GM18517 (cell line): ENCODE data around the gene PLA2G5.

Experiments used
- ATAC-seq: cut with Tn5 transposase; IDR thresholded peaks from one replicate; pipeline ENCODE4 v1.9.1; 2021; ENCODE audit warnings: mild to moderate bottlenecking, moderate library complexity; ENCODE audit not compliant: unreplicated experiment

PLA2G5 gene

DNA sequence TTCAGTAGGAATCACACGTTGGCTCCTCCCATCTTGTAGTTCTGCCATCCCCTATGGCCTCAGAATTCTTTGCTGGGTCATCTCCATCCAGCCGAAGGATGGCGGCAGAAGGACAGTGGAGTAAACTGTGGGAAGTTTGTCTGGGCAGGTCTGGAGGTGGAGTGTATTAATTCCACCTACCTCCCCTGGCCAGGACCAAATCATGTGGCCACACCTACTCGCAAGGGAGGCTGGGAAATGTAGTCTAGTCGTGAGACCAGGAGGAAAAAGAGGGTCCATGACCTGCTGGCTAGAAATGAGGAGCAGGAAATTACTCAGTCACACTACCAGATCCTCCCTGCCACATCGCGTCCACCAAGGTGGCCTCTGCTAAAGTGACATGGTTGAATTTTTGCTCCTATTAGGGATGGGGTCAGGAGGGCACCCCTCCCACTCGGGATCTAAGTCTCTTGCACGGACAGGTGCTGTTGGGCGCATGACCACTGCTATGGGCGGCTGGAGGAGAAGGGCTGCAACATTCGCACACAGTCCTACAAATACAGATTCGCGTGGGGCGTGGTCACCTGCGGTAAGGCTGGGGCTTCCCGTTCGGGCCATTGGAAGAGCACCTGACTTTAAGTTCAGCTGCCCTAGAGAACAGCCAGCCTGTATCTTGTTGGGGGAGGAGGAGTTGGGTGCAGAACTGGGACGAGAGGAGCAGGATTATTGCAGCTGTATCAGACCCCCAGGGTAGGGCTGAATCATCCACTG, 19.5 kb downstream of the PLA2G5 start:
- no peak for ATAC-seq

DNA sequence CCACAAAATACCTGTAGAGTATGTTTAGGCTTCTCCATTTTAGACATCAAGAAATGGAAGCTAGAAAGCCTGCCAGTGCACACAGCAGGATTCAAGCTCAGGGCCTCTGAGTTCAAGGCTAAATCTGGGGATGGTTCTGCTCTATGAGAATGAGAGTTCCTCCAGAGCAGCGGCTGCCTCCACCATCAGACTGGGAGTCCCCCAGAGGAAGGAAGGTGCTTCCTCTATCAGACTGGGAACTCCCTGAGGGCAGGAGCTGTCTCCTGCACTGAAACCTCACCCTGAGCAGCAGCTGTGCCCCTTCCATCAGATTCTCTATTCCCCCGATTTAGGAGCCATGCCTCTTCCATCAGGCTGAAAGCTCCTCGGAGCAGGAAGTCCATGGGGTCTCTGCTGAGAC, 20.1 kb downstream of the PLA2G5 start:
- ATAC-seq: no peak

DNA sequence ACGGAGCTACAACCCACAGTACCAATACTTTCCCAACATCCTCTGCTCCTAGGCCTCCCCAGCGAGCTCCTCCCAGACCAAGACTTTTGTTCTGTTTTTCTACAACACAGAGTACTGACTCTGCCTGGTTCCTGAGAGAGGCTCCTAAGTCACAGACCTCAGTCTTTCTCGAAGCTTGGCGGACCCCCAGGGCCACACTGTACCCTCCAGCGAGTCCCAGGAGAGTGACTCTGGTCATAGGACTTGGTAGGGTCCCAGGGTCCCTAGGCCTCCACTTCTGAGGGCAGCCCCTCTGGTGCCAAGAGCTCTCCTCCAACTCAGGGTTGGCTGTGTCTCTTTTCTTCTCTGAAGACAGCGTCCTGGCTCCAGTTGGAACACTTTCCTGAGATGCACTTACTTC, 20.6 kb downstream of the PLA2G5 start:
- ATAC-seq: no peak

DNA sequence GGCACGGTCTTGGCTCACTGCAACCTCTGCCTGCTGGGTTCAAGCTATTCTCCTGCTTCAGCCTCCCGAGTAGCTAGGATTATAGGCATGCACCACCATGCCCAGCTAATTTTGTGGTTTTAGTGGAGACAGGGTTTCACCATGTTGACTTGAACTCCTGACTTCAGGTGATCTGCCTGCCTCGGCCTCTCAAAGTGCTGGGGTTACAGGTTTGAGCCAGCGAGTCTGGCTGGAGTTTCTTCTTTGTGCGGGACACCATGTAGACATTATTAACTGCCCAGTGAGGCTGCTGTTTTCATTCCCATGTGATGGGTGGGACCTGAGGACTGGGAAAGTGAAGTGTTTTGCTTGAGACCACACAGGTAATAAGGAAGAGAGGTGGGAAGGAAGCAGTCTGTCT, 23.3 kb downstream of the PLA2G5 start:
- ATAC-seq: no peak

DNA sequence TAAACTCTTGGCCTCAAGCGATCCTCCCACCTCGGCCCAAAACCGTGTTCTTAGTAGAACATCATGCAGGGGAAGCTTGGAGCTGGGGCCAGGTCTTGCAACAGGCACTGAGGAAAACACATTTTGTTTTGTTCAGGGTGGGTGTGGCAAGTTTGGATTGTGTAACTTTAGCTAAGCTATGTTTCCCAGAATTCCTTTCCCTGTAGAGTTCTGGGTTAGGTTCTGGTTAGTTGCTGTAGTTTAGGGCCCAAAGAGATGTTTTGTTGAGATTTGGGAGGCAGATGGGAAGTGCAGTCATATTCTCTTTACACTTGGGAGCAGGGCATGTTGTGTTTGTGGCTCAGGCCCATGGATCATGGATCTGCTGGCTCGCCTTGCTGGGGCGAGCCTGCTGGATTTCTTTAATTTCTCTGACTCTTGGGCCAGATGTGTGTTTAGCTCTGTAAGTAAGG, 24.0 kb downstream of the PLA2G5 start:
- ATAC-seq: no peak

DNA sequence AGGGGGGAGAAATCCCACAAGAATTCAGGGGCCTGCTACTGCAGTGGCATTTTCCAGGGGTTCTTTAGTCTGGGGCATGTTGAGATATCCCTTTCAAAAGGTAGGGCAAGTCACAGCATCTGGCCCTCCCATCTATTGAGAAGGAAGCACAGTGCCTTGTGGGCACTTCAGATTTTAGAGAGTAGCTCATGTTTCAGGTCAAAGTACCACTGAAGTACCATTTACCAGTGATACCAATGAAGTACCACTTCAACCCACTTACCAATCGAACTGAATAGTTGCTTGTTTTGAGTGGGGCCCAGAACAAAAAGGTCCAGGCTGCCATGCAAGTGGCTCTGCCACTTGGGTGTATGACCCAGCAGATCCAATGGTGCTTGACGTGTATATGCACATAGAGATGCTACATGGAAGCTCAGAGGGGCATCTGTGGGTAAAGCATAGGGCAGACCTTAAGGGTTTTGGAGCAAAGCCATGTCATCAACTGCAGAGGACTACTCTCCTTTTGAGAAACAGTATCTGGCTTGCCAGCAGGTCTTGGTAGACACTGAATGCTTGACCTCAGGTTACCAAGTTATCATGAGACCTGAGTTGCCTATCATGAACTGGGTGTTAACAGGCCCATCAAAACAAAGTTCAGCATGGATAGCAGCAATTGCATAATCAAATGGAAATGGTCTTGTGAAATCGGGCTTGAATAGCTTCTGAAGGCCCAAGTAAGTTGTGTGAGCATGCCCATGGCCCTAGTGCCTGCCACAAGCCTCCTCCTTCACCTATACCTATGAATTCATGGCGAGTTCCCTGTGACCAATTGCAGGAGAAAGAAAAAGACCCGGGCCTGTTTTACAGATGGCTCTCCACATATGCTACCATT, 25.8 kb downstream of the PLA2G5 start:
- ATAC-seq: no peak

DNA sequence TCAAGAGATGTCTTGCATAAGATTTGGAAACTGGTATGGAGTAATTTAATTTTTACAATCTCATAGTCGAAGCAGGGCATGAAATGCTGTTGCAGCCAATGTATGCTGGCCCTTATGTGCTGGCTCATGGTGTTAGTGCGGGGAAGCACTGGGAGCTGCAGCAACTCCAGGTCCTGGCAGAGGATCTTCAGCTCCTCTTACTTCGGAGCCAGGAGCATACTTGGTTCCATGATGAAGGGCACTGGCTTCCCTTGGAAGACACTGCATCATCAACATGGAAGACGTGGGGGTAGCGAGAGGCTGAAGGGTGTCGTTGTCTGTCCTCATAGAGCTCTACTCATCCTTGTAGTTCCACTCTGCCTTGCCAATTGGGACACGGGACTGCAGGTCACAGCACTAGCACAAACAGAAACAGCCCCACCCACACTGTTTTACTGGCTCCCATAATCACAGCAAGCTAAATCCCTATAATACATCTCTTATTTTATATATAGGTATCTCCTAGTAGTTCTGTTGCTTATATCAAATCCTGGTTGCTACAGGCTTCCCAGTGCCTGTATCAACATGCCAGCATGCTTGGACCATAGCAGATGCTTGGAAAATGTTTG, 26.9 kb downstream of the PLA2G5 start:
- ATAC-seq: no peak

DNA sequence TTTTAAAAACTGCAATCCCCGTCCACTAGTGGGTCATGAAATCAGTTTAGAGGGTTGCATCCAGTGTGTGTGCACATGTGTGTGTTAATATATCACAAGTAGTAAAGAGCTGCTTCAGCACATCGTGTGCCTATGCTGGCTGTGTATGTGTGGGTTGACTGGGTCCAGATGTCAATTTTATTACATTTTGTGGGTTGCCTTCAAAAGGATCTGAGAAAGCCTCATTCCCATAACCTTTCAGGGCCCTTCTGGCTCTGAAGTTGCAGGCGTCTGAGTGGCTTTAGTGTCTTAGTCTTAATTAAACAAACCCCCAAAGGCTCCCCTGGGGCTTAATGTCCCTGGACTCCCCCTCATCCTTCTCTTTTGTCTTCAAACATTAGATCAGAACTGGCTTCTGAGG, 29.5 kb downstream of the PLA2G5 start:
- ATAC-seq: no peak

DNA sequence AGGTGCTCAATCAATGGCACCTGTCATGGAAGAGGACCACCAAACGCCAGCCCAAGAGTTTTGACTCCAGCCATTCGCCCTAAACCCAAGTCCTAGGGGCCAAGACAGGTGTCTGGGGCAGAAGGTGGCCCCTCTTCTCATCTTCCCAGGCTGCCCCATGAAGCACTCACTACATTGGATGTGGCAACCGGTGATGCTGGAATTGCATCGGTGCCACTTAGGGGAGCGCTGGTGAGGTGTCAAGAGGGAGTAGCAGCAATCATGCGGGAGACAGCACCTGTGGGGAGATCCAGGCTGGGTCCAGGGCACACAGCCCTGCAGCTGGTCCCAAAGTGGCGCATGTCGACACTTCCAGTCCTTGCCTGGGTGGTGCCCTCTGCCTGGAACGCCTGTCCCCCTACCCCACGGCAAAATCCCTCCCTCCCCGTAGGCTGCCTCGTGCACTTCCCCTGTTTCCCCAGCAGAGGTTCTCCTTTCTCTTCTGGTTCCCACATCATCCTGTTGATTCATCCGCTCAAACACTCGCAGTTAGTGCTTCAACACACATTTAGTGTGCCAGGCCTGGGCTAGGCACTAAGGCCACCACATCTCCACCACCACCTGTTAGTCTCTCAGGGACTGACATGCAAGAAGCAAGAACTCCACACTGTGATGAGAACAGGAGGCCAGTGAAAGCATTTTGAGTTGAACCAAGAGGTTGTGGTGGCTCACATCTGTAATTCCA, 30.8 kb downstream of the PLA2G5 start:
- ATAC-seq: no peak

DNA sequence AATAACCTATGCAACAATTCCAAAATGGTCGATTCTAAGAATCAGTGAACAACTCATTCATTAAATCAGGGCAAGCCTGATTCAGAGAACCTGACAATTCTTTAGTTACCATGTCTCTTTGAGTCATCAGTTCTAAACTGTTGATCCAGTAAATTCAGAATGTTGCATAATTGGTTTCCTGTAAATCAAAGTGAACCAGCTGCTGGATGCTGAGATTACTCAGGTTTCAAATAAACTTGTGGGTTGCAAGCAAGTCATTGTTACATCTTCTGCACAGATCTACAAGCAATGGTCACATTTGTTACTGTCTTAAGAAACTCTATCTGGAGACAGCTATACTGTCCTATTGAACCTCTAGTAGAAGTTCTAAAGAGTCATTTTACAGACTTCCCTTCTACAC, 32.9 kb downstream of the PLA2G5 start:
- no peak for ATAC-seq

DNA sequence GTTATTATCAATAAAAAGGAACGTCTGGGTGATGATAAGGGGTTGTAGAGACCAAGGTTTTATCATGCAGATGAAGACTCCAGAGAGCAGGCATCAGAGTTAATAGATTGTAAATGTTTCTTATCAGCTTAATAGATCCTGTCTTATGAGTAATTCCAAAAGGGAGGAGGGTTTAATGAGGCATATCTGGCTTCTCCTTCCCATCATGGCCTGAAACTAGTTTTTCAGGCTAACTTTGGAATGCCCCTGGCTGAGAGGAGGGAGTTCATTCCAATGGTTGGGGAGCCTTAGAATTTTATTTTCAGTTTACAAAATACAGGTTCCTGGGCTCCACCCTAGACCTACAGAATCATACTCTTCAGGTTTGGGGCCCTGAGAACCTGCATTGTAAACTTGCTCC, 35.9 kb downstream of the PLA2G5 start:
- no peak for ATAC-seq

DNA sequence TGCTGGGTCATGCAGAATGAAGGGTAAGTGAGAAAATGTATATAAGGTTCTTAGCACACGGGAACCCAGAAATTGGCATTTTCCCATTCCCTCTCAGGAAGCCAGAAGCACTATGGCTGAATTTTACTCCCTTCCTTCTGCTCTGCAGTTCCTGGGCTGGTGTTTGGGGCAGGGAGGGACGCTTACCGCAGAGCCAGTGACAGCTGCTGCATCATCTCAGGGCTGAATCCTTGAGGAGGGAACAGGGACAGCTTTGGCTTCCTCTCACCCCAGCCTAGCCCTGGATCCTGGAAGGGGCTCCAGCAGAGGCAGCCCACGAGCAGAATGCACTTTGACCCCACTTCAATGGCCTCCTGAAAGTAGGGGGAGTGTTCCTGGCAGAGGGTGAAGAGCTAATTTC, 37.4 kb downstream of the PLA2G5 start:
- ATAC-seq: no peak

DNA sequence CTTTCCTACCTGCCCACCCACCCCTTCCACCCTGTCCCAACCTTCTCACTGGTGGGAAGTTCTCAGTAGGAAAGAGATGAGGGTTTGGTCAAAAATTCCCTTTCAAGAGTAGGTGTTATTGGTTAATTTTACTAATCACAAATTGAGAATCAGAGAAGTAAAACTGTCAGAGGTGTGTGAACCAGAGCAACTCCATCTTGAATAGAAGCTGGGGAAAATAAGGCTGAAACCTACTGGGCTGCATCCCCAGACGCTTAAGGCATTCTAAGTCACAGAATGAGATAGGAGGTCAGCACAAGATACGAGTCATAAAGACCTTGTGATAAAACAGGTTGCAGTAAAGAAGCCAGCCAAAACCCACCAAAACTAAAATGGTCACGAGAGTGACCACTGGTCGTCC, 37.8 kb downstream of the PLA2G5 start:
- ATAC-seq: no peak

DNA sequence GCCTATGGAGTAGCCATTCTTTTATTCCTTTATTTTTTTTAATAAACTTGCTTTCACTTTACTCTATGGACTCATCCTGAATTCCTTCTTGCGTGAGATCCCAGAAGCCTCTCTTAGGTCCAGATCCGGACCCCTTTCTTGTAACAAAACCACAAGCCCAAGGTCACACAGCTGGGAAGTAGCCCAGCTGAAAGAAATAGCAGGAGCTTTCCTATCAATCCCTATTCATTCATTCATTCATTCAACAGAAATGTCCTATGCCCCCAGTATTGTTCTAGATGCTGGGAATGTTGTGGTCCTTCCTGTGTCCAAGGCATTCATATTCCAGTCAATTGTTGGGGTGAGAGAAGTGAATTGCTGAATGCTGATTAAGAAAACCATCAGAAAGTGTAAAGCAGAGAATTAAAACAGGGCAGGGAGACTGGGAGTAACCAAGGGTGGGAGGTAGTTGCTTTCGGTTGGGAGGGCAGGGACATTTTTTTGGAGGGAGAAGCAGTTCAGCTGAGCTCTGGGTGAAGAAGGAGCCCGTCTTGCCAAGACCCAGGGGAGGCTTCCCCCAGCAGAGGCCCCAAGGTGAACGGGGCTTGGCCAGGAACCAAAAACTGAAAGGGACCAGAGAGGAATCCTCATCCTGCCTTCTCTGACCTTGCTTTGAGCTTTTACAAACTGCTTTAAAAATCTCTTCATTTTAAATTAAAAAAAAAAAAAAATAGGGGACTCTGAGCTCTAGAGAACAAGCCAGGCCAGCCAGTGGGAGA, 38.6 kb downstream of the PLA2G5 start:
- no peak for ATAC-seq

DNA sequence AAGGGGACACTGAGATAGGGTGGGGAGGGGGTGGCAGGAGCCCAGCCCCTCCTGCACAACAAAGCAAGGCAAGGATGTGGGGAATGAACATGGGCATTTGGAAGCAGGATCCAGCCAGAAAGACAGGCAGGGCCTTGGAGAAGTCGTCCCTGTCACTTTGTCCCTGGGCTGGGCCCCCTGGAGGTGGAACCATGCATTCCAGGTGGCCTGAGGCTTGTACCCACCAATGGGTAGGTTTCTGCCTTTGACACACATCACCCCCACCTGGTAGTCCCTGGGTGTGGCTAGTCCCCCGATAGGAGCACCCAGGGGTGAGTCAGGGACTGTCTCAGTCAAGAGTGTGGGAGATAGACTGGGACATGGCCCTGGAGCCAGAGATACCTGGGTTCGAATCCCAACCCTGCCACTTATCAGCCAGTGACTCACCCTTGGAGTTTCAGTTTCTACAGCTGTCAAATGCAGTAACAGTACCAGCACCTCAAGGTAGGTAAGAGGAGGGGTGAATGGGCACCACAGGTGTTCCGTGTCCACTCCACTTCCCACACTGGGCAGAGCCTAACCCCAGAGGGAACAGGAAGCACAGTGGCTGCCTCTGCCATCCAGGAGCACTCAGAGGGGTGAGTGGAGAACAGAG, 39.3 kb downstream of the PLA2G5 start:
- ATAC-seq: no peak

DNA sequence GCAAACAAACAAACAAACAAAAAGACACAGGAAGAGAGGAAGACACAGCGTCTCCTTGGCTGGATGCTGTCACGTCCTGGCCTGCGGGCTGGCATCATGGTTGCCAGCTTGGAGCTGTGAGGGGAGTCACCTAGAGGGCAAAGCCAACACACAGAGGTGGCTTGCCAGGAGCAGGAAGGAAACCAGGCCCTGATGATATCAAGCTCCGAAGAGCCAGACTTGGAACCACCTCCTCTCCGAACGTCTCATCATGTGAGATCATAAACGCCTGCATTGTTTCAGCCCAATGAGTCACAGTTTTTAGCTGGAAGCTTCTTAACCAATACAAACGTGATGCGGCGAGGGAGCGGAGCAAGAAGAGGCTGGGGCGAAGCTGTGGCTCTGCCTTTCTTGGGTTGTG, 40.7 kb downstream of the PLA2G5 start:
- ATAC-seq: no peak

DNA sequence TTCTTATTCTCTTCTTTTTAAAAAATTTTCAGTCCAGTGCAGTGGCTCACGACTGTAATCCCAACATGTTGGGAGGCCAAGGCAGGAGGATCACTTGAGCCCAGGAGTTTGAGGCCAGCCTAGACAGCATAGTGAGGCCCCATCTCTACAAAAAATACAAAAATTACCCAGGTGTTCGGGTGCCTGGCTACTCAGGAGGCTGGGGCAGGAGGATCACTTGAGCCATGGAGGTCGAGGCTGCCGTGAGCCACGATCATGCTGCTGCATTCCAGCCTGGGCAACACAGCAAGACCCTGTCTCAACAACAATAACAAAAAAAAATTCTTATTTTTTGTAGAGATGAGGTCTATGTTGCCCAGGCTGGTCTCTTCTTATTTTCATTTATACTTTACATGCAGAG, 41.5 kb downstream of the PLA2G5 start:
- no peak for ATAC-seq

DNA sequence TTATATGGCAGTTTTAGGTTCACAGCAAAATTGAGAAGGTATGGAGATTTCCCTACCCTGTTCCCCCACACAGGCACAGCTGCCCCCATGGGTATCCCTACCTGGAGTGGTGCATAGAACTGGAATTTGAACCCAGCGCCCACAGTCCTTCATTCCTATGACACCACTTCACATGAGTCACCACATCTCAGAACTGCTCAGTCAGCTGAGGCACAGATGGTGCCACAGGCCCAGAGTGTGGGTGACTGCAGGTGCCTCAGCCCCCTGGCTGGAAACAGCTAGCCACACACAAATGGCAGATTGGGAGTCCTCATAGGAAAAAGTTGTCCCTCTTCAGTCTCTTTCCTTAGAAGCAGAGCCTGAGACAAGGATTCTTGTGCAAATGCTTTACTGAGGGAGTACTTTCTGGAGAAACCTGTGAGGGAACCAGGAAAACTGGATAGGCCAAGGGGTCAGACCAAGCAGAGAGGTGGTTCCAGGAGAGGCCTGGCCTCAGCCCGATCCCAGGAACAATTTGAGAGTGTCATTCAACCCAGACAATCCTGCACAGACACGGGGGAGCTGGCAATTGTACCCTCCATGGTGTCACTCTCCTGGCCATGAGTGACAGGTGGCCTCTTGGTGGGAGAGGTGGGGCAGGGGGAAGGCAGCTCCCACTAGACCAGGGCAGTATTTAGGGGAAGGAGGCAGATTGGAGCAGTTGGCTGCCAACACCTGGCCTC, 42.4 kb downstream of the PLA2G5 start:
- no peak for ATAC-seq

DNA sequence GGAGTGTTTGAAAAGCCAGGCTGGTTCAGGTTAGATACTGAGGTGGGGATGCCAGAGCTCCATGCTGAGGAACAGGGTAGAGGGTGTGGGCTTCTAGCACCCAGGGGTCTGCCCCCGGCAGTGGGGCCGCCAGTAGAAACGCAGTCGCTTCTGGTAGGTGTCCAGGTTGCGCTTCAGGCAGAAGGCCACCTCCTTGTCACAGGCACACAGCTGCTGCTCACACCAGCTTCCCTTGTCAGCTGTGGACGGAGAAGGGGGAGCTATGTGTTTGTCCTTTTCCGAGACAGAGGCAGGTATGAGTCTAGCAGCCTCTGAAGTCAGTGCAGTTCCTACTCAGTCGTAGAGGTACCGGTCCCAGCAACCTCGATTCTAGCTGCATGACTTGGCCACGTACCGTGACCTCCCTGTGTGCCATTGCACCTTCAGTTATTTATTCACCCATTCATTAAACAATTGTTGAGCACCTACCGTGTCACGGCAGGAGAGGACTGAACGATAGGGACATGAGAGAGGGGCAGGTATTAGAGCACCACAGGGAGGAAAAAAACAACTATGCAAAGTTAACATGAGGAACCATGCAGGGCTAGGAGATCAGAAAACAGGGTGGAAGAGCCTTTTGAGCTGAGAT, 44.1 kb downstream of the PLA2G5 start:
- no peak for ATAC-seq
